HFF-Myc (cell line): Measurements from ENCODE around the gene ANKRD53.

ENCODE experiments used
- DNase-seq: peaks from one replicate; pipeline ENCODE4 v3.0.0-alpha.2; 2011; ENCODE audit warnings: low read depth; ENCODE audit errors: extremely low read depth
- H3K4me3 ChIP-seq: replicated peaks from 2 replicates; pipeline ENCODE4 v1.5.1; 2011; ENCODE audit warnings: low read depth, mild to moderate bottlenecking, control low read depth, low read length
- CTCF ChIP-seq: IDR thresholded peaks from 2 replicates; pipeline ENCODE4 v1.5.1; 2012; ENCODE audit warnings: mild to moderate bottlenecking, low read depth, low read length, control low read depth; ENCODE audit errors: missing control alignments

ANKRD53 gene

GRCh38 chr2:70978341-70979179 lies at the start of gene ANKRD53:
Gene ANKRD53, plus strand, starts transcription at chr2:70978630. Its CDS starts 16 bp downstream, at chr2:70978646.
- DNase-seq: no peak
- TF ChIP-seq CTCF: no peak
- H3K4me3 ChIP-seq: peak within 1 kb of the TSS; percentile 44

GRCh38 chr2:70930371-70931329 lies 47.8 kb upstream of the ANKRD53 start:
- no peak for TF ChIP-seq CTCF
- no peak overlapping the region for H3K4me3 ChIP-seq

GRCh38 chr2:70931376-70932000 lies 46.9 kb upstream of the ANKRD53 start:
- H3K4me3 ChIP-seq: no peak overlapping the region
- no peak for DNase-seq
- no peak for TF ChIP-seq CTCF

More at GRCh38 chr2:70930371-70931329, 47.8 kb upstream of the ANKRD53 start:
- no peak for DNase-seq

- H3K4me3 ChIP-seq: no peak overlapping the region
- no peak for TF ChIP-seq CTCF
- DNase-seq: no peak
Observed at GRCh38 chr2:70932631-70933230, 45.7 kb upstream of the ANKRD53 start.

GRCh38 chr2:70934981-70935380 lies 43.4 kb upstream of the ANKRD53 start:
- no peak for DNase-seq
- no peak overlapping the region for H3K4me3 ChIP-seq
- no peak for TF ChIP-seq CTCF
